Epidermal melanocyte (primary cell): ENCODE measurements around the gene PMVK.
"Not testable (repeated sequence)": the region's sequence is repeated elsewhere in the genome, so short reads cannot be mapped to it uniquely, and the experiment has no call there.

Experiments
- DNase-seq: peaks from one replicate; pipeline ENCODE4 v3.0.0; 2011; ENCODE audit warnings: low spot score; ENCODE audit not compliant: insufficient read length

The PMVK gene

GRCh38 chr1:154925335-154926170 lies 11.0 kb downstream of the PMVK start:
- no peak for DNase-seq

DNA sequence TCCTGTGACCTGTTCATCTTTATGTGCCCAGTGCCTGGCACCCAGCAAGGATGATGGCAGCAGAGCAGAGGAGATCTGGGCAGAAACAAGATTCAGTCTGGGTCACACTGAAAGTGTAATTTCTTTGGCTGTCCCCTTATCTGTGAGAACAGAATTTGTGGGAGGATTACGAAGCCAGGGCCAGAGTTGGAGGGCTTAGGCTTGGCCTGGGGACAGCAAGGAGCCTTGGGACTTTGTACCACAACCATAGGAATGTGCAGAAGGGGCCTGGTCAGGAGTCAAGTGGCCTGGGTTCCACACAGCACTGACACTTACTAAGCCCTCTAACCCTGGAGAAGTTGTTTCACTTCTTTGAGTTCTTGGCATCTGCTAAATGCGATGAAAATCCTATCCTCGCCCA lies 12.8 kb downstream of the PMVK start:
- DNase-seq = no peak

DNA sequence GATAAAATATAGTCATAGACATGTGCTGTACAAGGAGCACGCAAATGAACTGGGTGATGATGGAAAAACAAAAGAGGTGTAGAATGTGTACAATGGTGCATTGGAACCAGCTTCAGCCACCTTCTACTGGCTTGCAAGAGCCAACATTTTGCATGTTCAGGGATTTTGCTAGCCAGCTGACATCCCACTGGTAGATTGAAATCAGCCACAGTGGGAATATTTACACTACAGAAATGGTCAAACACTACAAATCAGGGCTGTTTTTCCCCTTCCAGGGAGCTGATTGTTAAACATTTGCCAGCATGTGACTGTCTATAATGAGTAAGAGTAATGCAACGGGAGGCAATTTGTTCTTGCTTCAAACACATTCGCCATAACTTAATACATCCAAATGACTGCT lies 23.2 kb downstream of the PMVK start:
- DNase-seq = no peak

- DNase-seq = no peak
Measured at GRCh38 chr1:154912755-154913154, 23.8 kb downstream of the PMVK start.

GRCh38 chr1:154911691-154912550 lies 24.6 kb downstream of the PMVK start:
- DNase-seq = no peak

DNA sequence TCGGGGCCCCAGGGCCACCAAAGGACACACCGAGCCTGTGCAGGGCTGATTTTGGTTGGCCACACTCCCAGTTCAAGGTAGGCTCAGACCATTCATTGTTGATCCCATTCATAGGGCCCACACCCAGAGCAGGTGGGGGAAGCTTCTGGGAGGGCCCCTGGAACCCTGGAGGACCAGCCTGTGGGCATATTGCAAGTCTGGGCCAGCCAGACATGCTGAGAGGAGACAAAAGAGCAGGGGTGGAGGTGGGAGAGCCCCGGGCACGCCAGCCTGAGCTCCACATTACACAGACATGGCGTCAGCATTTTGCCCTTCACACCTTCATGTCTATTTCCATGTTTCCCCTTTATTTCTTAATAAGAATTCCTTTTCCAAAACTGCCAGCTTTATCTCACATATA lies 25.7 kb downstream of the PMVK start:
- no peak for DNase-seq

- DNase-seq = no peak
Measured at GRCh38 chr1:154908937-154909336, 27.6 kb downstream of the PMVK start.

DNA sequence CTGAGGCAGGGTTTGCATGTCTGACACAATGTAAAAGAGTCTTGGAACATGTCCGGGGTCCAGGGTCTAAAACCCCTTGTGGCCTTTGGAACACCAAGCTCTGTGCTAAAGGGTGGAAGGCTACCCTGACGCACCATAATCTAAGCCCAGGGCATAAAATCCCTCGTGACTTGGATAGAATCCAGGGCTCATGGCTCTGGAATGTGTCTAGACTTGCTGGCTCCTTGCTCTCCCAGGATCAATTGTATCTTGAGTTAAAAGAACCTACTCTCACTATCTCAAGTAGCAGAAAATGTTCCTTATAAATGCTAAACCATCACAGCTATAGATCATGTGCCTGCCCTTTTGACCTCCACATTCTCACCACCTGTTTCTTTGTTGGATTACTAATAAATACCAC lies 28.4 kb downstream of the PMVK start:
- not testable (repeated sequence) for DNase-seq

DNA sequence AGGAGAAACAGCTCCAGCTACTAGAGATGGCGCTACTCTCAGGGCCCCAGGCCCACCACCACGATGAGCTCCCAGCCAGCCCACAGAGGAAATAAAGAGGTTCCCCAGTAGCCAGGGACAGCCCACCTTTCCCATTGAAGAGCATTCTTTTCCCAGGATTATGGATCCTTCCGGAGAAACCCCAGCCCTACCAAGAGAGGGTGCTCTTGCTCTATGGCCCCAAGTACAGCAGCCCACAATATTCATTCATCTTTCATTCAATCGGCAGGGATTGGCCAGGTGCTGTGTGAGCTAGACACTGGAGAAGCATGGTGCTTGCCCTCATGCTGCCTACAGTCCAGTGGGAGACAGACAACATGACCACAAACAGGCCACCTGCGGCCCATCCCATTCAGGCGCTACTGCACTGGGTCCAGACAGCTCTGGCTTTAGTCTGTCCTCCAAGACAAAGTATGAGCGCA lies 29.9 kb downstream of the PMVK start:
- DNase-seq = no peak

GRCh38 chr1:154902938-154903566 lies 33.5 kb downstream of the PMVK start:
- DNase-seq = no peak

- DNase-seq = no peak
Measured at GRCh38 chr1:154901591-154901990, 34.9 kb downstream of the PMVK start.

DNA sequence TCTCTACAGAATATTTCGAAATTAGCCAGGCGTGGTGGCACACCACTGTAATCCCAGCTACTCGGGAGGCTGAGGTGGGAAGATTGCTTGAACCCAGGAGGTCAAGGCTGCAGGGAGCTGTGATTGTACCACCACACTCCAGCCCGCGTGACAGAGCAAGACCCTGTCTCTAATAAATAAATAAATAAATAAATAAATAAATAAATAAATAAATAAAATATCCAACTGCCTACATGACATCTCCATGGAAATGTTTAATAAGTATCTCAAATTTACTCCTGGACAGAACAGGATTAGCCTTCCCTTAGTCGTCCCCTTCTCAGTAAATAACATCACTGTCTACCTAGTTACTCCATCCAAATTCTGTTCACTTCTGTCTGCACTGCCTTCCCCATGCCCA lies 37.5 kb downstream of the PMVK start:
- DNase-seq = no peak

DNA sequence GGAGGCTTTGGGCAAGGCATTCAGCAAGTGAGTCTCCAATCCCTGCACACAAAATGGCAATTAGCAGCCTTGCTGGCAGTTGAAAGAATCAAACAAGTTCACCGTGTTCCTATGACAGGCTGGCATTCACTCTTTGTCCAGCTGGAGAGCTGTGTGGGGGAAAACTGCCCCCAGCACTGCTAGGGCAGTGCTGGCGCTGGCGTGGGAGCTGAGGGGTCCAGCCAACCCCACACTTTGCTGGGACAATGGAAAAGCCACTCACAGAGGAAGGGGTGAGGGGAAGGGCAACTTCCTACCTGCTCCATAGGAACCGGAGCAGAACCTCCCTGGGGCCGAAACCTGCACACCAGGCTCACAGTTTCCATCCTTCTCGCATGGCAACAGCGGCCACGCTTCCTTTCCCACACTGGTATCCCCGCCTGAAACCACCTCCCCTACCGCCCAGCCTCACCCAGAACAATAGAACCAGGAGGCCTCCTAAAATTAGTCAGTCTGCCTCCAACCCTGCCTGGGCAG lies 39.7 kb downstream of the PMVK start:
- no peak for DNase-seq

DNA sequence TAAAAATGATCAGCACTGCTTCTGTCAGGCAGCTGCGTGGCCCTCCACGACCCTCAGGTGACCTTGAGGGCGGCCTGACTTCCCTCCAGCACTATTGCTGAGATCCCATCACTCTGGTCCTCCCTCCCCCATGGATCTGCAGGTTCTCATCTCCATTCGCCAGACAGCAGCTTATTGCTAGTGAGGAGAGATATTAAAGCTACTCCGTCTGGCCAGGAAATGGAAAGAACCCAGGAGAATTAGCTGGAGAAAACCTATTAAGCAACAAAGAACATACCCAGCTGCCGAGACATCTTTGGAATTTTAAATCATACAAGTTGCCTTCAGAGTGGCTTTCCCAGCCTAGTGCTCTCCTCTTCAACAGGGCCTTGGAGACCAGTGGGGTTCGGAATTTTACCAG lies 40.7 kb downstream of the PMVK start:
- no peak for DNase-seq

DNA sequence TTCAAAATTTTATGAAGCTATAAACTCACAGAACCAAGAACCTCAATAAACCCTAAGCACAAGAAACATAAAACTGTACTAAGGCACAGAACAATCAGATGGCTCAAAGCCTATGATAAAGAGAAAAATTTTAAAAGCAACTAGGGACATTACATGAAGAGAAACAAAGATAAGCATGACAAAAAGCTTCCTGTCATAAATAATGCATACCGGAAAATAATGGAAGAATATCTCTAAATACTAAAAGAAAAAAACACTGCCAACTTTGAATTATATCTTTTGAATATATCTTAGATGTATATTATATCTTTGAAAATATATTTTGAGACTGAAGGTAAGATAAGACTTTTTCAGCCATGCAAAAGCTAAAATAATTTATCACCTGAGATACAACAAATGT lies 45.1 kb downstream of the PMVK start:
- no peak for DNase-seq

- no peak for DNase-seq
Measured at GRCh38 chr1:154888757-154889156, 47.8 kb downstream of the PMVK start.

DNA sequence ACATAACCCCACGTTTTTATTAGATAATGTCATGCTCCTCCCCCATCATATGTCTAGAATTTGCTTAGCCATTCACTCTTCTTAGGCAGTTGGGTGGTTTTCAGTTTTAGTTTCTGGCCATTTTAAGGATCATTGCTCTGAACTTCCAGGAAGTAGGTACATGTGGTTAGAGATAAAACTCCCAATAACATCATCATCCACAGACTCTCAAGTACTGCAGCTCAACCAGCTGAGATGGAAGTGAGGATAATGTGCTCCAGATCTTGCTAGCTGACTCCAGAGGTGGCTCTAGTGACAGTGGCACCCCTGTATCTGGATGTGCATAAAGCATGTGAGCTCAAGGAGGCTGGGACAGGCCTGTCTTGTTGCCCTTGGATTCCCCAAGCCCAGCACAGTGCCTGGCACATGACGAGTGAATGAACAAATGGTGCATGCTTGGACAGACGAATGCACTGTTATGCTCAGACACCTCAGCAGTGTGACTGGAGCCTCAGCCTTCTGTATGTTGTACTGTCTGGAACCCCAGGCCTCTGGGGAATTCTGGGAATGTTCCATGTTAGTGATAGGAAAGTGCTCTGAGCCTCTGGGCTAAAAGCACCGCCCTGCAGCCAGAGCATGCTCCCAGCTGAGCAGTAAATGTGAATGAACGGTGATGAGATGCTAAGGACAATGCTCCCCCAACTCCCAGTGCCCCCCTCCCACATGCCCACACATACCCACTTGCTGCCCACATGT lies 50.1 kb downstream of the PMVK start:
- DNase-seq = no peak

- no peak for DNase-seq
Measured at GRCh38 chr1:154884869-154885701, 51.4 kb downstream of the PMVK start.

- no peak for DNase-seq
Measured at GRCh38 chr1:154883919-154884868, 52.3 kb downstream of the PMVK start.
